Amniotic stem cell (primary cell): Measurements from ENCODE around the gene DUSP3.
"Not testable (repeated sequence)": the region's sequence is repeated elsewhere in the genome, so short reads cannot be mapped to it uniquely, and the experiment has no call there.

Experiments
- DNase-seq: peaks from one replicate; lab custom pipeline; 2025; lab: John Stamatoyannopoulos, UW

Gene DUSP3

GRCh38 chr17:43800736-43801135 is 22.0 kb upstream of the DUSP3 start:
- no peak for DNase-seq

DNA sequence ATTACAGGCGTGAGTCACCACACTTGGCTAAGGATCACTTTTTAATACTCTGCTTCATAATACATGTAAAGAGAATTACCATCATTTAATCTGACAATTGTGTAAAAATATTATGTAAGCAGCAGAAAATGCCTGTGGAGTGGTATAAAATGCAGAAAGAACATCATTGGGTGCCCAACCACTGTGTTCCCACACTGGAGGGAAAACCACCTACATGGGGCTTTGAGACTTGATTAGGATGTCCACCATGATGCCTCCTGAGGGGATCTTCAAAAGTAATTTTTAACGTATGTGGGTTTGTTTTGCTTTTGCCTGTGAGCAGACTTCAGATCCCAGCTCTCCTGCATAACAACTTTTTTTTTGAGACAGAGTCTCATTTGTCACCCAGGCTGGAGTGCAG is 20.3 kb upstream of the DUSP3 start:
- no peak for DNase-seq

GRCh38 chr17:43798024-43798423 is 19.2 kb upstream of the DUSP3 start:
- not testable (repeated sequence) for DNase-seq

DNA sequence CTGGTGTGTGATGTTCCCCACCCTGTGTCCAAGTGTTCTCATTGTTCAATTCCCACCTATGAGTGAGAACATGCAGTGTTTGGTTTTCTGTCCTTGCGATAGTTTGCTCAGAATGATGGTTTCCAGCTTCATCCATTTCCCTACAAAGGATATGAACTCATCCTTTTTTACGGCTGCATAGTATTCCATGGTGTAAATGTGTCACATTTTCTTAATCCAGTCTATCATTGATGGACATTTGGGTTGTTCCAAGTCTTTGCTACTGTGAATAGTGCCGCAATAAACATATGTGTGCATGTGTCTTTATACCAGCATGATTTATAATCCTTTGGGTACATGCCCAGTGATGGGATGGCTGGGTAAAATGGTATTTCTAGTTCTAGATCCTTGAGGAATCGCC is 13.9 kb upstream of the DUSP3 start:
- DNase-seq = not testable (repeated sequence)

DNA sequence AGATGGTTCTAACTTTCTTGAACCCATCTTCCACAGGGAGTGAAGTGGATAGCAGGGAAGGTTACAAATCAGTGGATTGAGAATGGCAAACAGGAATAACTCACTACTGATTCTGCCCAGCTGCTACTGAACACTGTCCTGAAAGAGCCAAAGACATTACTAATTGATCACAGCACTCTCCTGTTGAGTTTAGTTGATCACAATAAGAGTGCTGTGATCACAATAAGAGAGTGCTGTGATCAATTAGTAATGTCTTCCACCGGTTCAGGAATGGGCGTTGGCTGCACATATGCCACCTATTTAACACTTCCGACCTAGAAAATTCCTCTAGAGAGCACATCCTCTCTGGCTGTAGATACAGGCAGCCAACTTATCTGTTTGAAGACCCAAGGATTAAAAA is 12.8 kb upstream of the DUSP3 start:
- no peak for DNase-seq

- no peak for DNase-seq
Measured at GRCh38 chr17:43790311-43790940, 11.6 kb upstream of the DUSP3 start.

GRCh38 chr17:43789482-43789881 is 10.7 kb upstream of the DUSP3 start:
- no peak for DNase-seq

GRCh38 chr17:43788540-43788939 is 9.8 kb upstream of the DUSP3 start:
- DNase-seq = no peak

DNA sequence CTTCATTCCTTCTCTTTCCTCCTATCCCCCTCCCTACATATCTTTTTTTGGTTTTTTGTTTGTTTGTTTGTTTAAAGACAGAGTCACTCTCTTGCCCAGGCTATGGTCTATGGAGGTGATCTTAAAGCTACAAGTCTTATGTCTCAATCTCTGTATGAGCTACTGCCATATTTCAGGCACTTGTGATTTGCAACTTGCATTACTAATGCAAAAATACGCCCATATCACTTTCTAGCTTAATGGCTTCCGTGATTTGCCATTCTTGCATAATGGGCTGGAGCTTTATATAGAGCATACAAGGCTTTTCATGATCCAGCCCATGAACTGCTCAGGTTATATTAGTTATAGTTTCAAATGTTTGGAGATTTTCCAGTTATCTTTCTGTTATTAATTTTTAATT is 9.0 kb upstream of the DUSP3 start:
- DNase-seq = no peak

GRCh38 chr17:43784628-43785101 is 5.9 kb upstream of the DUSP3 start:
- no peak for DNase-seq

- DNase-seq = no peak
Measured at GRCh38 chr17:43784068-43784467, 5.3 kb upstream of the DUSP3 start.

DNA sequence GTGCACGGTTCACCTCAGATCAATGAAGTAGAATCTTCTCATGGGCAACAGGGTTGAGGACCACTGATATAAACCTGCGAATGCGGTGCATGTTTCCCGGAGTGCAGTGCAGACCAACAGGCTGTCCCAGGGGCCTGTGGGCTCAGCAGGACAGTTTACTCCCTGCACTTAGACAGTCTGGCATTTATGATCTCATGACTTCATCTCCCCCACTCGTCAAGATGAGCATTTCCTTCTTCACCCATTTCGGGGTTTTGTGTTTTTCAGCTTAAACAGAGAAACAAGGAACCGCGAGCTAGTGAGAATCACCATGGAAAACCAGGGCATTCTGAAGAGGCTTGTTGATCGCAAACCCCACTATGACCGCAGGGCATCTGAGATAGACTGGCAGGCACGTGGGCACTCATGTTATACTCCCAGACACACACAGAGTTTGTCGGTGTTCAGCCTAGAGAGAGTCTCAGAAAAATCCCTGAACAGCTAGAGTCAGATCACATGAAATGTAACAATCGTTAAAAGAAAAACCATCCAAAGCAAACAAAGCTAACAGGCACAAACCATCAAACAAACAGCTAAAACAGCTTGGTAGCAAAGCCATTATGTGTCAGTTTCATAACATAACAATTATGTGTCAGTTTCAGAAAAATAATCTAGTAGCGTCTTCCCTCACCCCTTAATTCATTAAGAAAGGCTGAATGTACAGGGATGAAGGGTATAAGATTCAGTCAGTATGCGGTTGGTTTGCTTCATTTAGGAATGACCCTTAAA is 4.3 kb upstream of the DUSP3 start:
- DNase-seq = no peak

DNA sequence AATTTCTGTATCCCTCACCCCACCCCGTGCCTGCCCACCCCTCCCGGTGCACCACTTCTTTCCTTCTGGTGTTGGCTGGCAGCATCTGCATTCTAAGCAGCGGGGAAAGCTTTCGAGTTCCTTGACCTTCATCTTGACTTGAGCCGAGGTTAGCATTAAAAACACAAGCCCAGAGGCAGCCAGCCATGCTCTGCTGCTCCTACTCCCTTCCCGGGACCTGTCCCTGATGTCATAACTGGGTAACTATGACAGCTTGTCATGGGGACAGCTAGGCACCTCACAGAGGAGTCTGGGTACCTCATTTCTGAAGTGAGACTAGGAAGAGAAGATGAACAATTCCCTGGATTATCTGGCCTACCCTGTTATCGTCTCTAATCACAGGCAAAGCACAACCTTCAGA is 1.4 kb upstream of the DUSP3 start, which contains the start of gene CFAP97D1:
Gene CFAP97D1 (plus strand): TSS at position 301 of the 400 bp plus-strand sequence. CDS start 28 bp downstream, at position 329.
- DNase-seq = no peak

- no peak for DNase-seq
Measured at GRCh38 chr17:43779145-43780125, 658 bp upstream of the DUSP3 start.

GRCh38 chr17:43774304-43775250 is 4.2 kb downstream of the DUSP3 start:
- no peak for DNase-seq

DNA sequence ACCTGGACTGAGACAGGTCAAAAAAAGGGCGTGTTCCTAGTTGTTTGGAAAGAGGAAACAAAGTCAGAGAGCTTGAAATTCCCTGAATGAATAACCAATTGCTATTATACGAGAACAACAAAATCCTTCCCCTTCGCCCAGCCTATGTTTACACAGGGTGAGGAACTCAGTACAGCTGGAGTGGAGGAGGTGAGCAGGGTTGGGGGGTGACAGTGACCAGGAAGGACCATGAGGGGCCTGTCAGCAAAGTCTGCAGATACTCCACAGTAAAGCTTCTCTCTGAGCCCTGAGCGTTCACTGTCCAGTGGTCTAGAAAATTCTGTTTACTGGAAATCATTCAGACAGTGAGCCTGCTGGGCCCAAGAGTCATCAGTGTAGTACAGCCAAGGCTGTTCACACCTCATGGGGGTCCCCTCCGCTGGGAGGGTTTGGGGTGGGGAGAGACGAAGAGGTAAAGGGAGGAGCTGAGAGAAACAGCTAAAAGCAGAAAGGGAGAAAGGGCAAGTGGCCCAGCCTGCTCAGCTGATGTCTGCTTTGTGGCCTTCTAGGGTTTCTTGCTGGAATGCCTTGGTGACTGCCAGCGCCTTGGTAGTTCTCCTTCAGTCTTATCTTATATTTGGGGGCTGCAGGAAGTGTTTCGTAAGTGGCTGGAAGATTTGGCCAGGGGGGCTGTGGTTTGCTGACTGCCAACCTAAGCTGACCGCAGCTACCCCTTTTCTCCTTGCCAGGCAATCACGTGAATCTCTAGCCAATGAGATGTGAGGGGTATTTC is 5.7 kb downstream of the DUSP3 start:
- no peak for DNase-seq

GRCh38 chr17:43771463-43771862 is 7.3 kb downstream of the DUSP3 start:
- DNase-seq = no peak

DNA sequence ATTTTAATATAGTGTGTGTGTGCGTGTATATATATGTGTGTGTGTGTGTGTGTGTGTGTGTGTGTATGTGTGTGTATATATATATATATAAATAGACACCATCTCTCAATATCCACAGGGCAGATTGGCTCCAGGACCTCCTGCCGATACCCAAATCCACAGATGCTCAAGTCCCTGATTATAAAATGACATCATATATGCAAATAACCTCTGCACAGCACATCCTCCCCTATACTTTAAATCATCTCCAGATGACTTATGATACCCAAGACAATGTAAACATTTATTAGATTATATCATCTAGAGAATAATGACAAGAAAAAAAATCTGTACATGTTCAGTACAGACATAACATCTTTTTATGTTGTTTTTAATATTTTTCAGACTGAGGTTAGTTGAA is 7.8 kb downstream of the DUSP3 start:
- no peak for DNase-seq

GRCh38 chr17:43769859-43770258 is 8.9 kb downstream of the DUSP3 start:
- no peak for DNase-seq

DNA sequence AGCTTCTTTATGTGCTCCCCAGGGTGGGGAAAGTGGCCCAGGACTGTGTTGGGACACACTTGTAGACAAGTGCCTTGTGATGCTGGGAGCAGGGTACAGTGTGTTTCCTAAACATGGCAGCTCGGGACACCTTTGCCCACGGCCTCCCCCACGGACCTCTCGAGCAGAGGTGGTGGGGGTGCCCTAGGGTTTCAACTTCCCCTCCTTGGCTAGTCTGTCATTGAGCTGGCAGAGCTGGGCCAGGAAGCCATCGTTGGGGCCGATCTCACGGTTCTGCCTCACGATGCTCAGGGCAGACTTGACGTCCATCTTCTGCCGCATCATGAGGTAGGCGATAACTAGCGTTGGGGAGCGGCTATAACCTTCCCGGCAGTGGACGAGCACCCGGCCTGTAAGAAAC is 9.4 kb downstream of the DUSP3 start:
- DNase-seq = no peak
